ENCODE data around the gene KCND2.

KCND2 gene

GRCh38 chr7:120783273-120783672 is 510.3 kb downstream of the KCND2 start:
- no peak overlapping the region for H3K4me3 ChIP-seq (ENCODE audit: low read depth, low read length)
- DNase-seq (ENCODE audit: low read depth), result no peak
- TF ChIP-seq POLR2A (IDR thresholded peaks at IDR 0.05; ENCODE audit: extremely low read depth, insufficient read length), result no peak

GRCh38 chr7:120783721-120784120 is 510.7 kb downstream of the KCND2 start:
- no peak for TF ChIP-seq CTCF (IDR thresholded peaks at IDR 0.05; ENCODE audit: low read depth, low read length)
- no peak overlapping the region for H3K4me3 ChIP-seq (ENCODE audit: low read depth, low read length)
- DNase-seq (ENCODE audit: low read depth), result no peak

DNA sequence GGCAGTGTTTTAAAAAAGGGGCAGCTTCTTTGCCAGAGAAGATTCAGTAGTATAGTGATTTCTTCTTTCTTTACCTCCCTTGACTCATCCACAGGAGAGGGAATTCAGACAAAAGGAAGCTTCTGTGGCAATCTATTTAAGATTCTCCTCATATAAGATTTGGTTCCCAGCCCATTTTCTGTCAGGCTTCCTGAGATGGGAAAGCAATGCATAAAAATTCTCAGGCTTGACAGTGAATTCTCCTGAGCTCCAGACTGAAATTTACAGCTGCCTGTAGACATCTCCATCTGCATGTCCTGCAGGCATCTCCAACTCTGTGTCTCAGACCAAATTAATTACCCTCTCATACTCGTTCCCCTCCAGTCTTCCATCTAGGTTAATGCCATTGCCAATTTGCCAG is 512.1 kb downstream of the KCND2 start:
- DNase-seq (ENCODE audit: low read depth), result no peak
- TF ChIP-seq POLR2A (IDR thresholded peaks at IDR 0.05; ENCODE audit: extremely low read depth, insufficient read length) (no peak), CTCF (IDR thresholded peaks at IDR 0.05; ENCODE audit: low read depth, low read length) (no peak)
- H3K4me3 ChIP-seq (ENCODE audit: low read depth, low read length), result no peak overlapping the region

GRCh38 chr7:120792091-120792860 is 519.3 kb downstream of the KCND2 start:
- peak; percentile 73 for DNase-seq (ENCODE audit: low read depth)
- no peak overlapping the region for H3K4me3 ChIP-seq (ENCODE audit: low read depth, low read length)
- TF ChIP-seq CTCF (IDR thresholded peaks at IDR 0.05; ENCODE audit: low read depth, low read length) (peak; percentile 99), MAX (IDR thresholded peaks at IDR 0.05; ENCODE audit: low read depth, low read length) (no peak)

DNA sequence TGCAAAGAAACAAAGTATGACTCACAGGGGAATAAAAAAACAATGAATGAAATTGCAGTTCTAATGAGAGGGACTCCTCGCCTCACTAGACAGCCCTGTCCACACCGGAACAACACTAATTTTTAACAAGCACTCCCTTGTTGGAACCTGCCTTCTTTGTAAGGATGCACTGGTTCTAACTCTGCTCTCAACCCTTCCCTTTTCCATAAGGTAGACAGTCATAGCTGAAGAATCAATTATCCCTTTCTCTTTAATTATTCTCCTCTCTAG is 519.8 kb downstream of the KCND2 start:
- no peak overlapping the region for H3K4me3 ChIP-seq (ENCODE audit: low read depth, low read length)
- TF ChIP-seq MYC (IDR thresholded peaks at IDR 0.05; ENCODE audit: low read depth, low read length) (no peak), CTCF (IDR thresholded peaks at IDR 0.05; ENCODE audit: low read depth, low read length) (no peak), MAX (IDR thresholded peaks at IDR 0.05; ENCODE audit: low read depth, low read length) (no peak), POLR2A (IDR thresholded peaks at IDR 0.05; ENCODE audit: extremely low read depth, insufficient read length) (no peak)
- DNase-seq (ENCODE audit: low read depth), result no peak

GRCh38 chr7:120793213-120793936 is 520.4 kb downstream of the KCND2 start:
- TF ChIP-seq MAX (IDR thresholded peaks at IDR 0.05; ENCODE audit: low read depth, low read length) (no peak), POLR2A (IDR thresholded peaks at IDR 0.05; ENCODE audit: extremely low read depth, insufficient read length) (no peak), MYC (IDR thresholded peaks at IDR 0.05; ENCODE audit: low read depth, low read length) (no peak), CTCF (IDR thresholded peaks at IDR 0.05; ENCODE audit: low read depth, low read length) (no peak)
- H3K4me3 ChIP-seq (ENCODE audit: low read depth, low read length), result no peak overlapping the region
- DNase-seq (ENCODE audit: low read depth), result no peak

All from NB4 (cell line).